HepG2 (cell line): ENCODE results near the gene NUDT22. TPM values are rescaled to one million over a fixed set of nuclear protein-coding genes. Genes with fewer than 3 reads are reported as not detected.
A peak's percentile ranks its signal among the peaks of the same experiment; 100 is the strongest.

Experiments
- ATF7-NPFF ChIP-seq: sonication (generic); formaldehyde crosslinking; IDR thresholded peaks from 2 replicates; pipeline ENCODE4 v1.8.1; 2023; ENCODE audit warnings: mild to moderate bottlenecking, low read depth, missing genetic modification reagents, moderate library complexity
- BCLAF1 ChIP-seq: fragments of 450-650 bp; IDR thresholded peaks from 2 replicates; pipeline ENCODE4 v1.6.1; 2017; ENCODE audit warnings: mild to moderate bottlenecking
- CREM ChIP-seq, 2 experiments: sonication (generic) in 1 of 2; formaldehyde crosslinking in 1 of 2; IDR thresholded peaks; 2 replicates each; pipeline versions ENCODE4 v1.4.0 to v1.6.1; 2016 to 2020; ENCODE audit warnings: antibody characterized with exemption in 1 of 2, mild to moderate bottlenecking in 1 of 2, missing genetic modification reagents in 1 of 2
- DBP ChIP-seq: sonication (generic); formaldehyde crosslinking; IDR thresholded peaks from 2 replicates; pipeline ENCODE4 v1.4.0; 2020; ENCODE audit warnings: missing genetic modification reagents; ENCODE audit errors: not compliant biosample characterization
- DDIT3 ChIP-seq: sonication (generic); formaldehyde crosslinking; IDR thresholded peaks from 2 replicates; pipeline ENCODE4 v1.4.0; 2020; ENCODE audit warnings: mild to moderate bottlenecking, missing genetic modification reagents
- DRAP1 ChIP-seq: IDR thresholded peaks from 2 replicates; pipeline ENCODE4 v1.6.1; 2016; ENCODE audit warnings: missing genetic modification reagents, missing compliant biosample characterization
- KDM4B ChIP-seq: sonication (generic); formaldehyde crosslinking; IDR thresholded peaks from 2 replicates; pipeline ENCODE4 v1.4.0; 2020; ENCODE audit warnings: missing genetic modification reagents
- KDM5B ChIP-seq: sonication (generic); formaldehyde crosslinking; IDR thresholded peaks from 2 replicates; pipeline ENCODE4 v1.4.0; 2020; ENCODE audit warnings: missing genetic modification reagents, mild to moderate bottlenecking, borderline replicate concordance
- PAX8 ChIP-seq: sonication (generic); formaldehyde crosslinking; IDR thresholded peaks from 2 replicates; pipeline ENCODE4 v1.8.0; 2022; ENCODE audit warnings: mild to moderate bottlenecking, missing genetic modification reagents, borderline replicate concordance
- PBX3 ChIP-seq: sonication (generic); formaldehyde crosslinking; IDR thresholded peaks from 2 replicates; pipeline ENCODE4 v1.8.1; 2023; ENCODE audit warnings: missing genetic modification reagents, inconsistent platforms, borderline replicate concordance
- PHF8 ChIP-seq: sonication (generic); formaldehyde crosslinking; IDR thresholded peaks from 2 replicates; pipeline ENCODE4 v1.5.0; 2020; ENCODE audit warnings: missing genetic modification reagents
- ZBTB14 ChIP-seq: sonication (generic); formaldehyde crosslinking; IDR thresholded peaks from 2 replicates; pipeline ENCODE4 v1.4.0; 2020; ENCODE audit warnings: missing genetic modification reagents
- ZBTB38 ChIP-seq: sonication (generic); formaldehyde crosslinking; IDR thresholded peaks from 2 replicates; pipeline ENCODE4 v1.5.1; 2020; ENCODE audit warnings: mild to moderate bottlenecking, missing genetic modification reagents
- ZNF33B ChIP-seq: sonication (generic); formaldehyde crosslinking; IDR thresholded peaks from 2 replicates; pipeline ENCODE4 v1.5.1; 2020; ENCODE audit warnings: mild to moderate bottlenecking, missing genetic modification reagents
- ZNF343 ChIP-seq: sonication (generic); formaldehyde crosslinking; IDR thresholded peaks from 2 replicates; pipeline ENCODE4 v1.4.0; 2020; ENCODE audit warnings: mild to moderate bottlenecking, missing genetic modification reagents
- ZNF382 ChIP-seq: sonication (generic); formaldehyde crosslinking; IDR thresholded peaks from 2 replicates; pipeline ENCODE4 v1.5.0; 2020; ENCODE audit warnings: missing genetic modification reagents, mild to moderate bottlenecking, borderline replicate concordance
- ZNF432 ChIP-seq: sonication (generic); formaldehyde crosslinking; IDR thresholded peaks from 2 replicates; pipeline ENCODE4 v1.5.0; 2020; ENCODE audit warnings: missing genetic modification reagents, mild to moderate bottlenecking, borderline replicate concordance
- ZNF577 ChIP-seq: sonication (generic); formaldehyde crosslinking; IDR thresholded peaks from 2 replicates; pipeline ENCODE4 v1.4.0; 2020; ENCODE audit warnings: mild to moderate bottlenecking, low read depth, missing genetic modification reagents, borderline replicate concordance
- ZNF615 ChIP-seq: sonication (generic); formaldehyde crosslinking; IDR thresholded peaks from 2 replicates; pipeline ENCODE4 v1.5.0; 2020; ENCODE audit warnings: mild to moderate bottlenecking, missing genetic modification reagents, borderline replicate concordance
- polyA plus RNA-seq, 8 experiments: library from polyadenylated mRNA; depleted of rRNA in 3 of 8; stranded (reverse) in 7 of 8; unstranded in 1 of 8; fragments of >200 nt; fragmentation: Illumina TruSeq in 4 of 8; extraction: Trizol in 4 of 8; gene quantifications; 2 replicates each; pipeline versions ENCODE4 v1.2.1 to v1.2.3, GENCODE V29; 2011 to 2016; ENCODE audit warnings: low read depth in 4 of 8, missing spikeins in 1 of 8, mixed read lengths in 1 of 8; ENCODE audit not compliant: insufficient read depth in 1 of 8
- total RNA-seq, 5 experiments: library from RNA; depleted of rRNA; stranded (reverse); fragments of >200 nt; fragmentation: Illumina TruSeq; extraction: Trizol; gene quantifications; 2 replicates each; pipeline ENCODE4 v1.2.3, GENCODE V29; 2016; ENCODE audit warnings: low read depth in 1 of 5

Gene NUDT22
- total and polyA plus RNA-seq, 2 of the 13 experiments (the other 11 are each of a cell fraction or from before 2014, with no cell fraction given): 33.5 to 39.8 TPM

GRCh38 chr11:64185175-64185692, 40.8 kb upstream of the NUDT22 start (continued):
- TF ChIP-seq ZBTB14 (CRISPR knock-in tag) (peak; percentile 53), ZNF577 (CRISPR knock-in tag) (no peak), KDM4B (CRISPR knock-in tag) (0 out of 2 replicates have a peak, but pooled peaks have one; percentile 62), ZNF432 (0 out of 2 replicates have a peak, but pooled peaks have one; percentile 69), CREM (IDR thresholded peaks at IDR 0.05) (no peak), CREM (CRISPR knock-in tag; IDR thresholded peaks at IDR 0.05) (no peak), ATF7-NPFF (CRISPR knock-in tag) (peak; percentile 96), KDM5B (CRISPR knock-in tag) (peak; percentile 94; the same call in 1 of the 2 replicates), DBP (CRISPR knock-in tag) (no peak), ZNF33B (peak; percentile 99), PHF8 (CRISPR knock-in tag) (peak; percentile 91), PAX8 (no peak), ZNF615 (CRISPR knock-in tag) (peak; percentile 90), PBX3 (no peak), BCLAF1 (no peak), DDIT3 (CRISPR knock-in tag) (no peak), DRAP1 (no peak), ZNF343 (CRISPR knock-in tag) (peak; percentile 83; the same call in 1 of the 2 replicates), ZNF382 (no peak; the same call in 1 of the 2 replicates), ZBTB38 (peak; percentile 84)
